Measurements from ENCODE around the gene AGTRAP.

The AGTRAP gene

GRCh38 chr1:11800391-11800755 lies 64.4 kb downstream of the AGTRAP start:
- DNase-seq (ENCODE audit: low read depth in 2 of 2): no peak
